ENCODE results near the gene PLXDC2.

Gene PLXDC2

GRCh38 chr10:19941206-19941880, 125.1 kb downstream of the PLXDC2 start:
- no peak for DNase-seq (ENCODE audit: low read depth in 2 of 2)

- no peak for DNase-seq (ENCODE audit: low read depth in 2 of 2)
These were observed 128.9 kb downstream of the PLXDC2 start for GRCh38 chr10:19944911-19945663.

GRCh38 chr10:19946245-19946644, 130.0 kb downstream of the PLXDC2 start:
- no peak for DNase-seq (ENCODE audit: low read depth in 2 of 2)

GRCh38 chr10:19946791-19947190, 130.6 kb downstream of the PLXDC2 start:
- DNase-seq (ENCODE audit: low read depth in 2 of 2), result no peak

- no peak for DNase-seq (ENCODE audit: low read depth in 2 of 2)
These were observed 131.0 kb downstream of the PLXDC2 start for GRCh38 chr10:19947215-19947614.

- DNase-seq (ENCODE audit: low read depth in 2 of 2), result no peak
These were observed 131.4 kb downstream of the PLXDC2 start for GRCh38 chr10:19947656-19948055.

GRCh38 chr10:19952224-19953010, 136.2 kb downstream of the PLXDC2 start:
- DNase-seq (ENCODE audit: low read depth in 2 of 2), result no peak

- DNase-seq (ENCODE audit: low read depth in 2 of 2), result no peak
These were observed 138.4 kb downstream of the PLXDC2 start for GRCh38 chr10:19954601-19955000.

- DNase-seq (ENCODE audit: low read depth in 2 of 2), result no peak
These were observed 140.3 kb downstream of the PLXDC2 start for GRCh38 chr10:19956516-19957032.

- no peak for DNase-seq (ENCODE audit: low read depth in 2 of 2)
These were observed 142.6 kb downstream of the PLXDC2 start for GRCh38 chr10:19958787-19959186.

- DNase-seq (ENCODE audit: low read depth in 2 of 2), result no peak
These were observed 145.1 kb downstream of the PLXDC2 start for GRCh38 chr10:19961076-19962053.

- DNase-seq (ENCODE audit: low read depth in 2 of 2), result no peak
These were observed 148.4 kb downstream of the PLXDC2 start for GRCh38 chr10:19964625-19965024.

GRCh38 chr10:19966751-19967150, 150.5 kb downstream of the PLXDC2 start:
- no peak for DNase-seq (ENCODE audit: low read depth in 2 of 2)

- no peak for DNase-seq (ENCODE audit: low read depth in 2 of 2)
These were observed 151.7 kb downstream of the PLXDC2 start for GRCh38 chr10:19967981-19968380.

- no peak for DNase-seq (ENCODE audit: low read depth in 2 of 2)
These were observed 152.5 kb downstream of the PLXDC2 start for GRCh38 chr10:19968745-19969144.

GRCh38 chr10:19970256-19970655, 154.0 kb downstream of the PLXDC2 start:
- DNase-seq (ENCODE audit: low read depth in 2 of 2), result no peak

GRCh38 chr10:19970717-19971116, 154.5 kb downstream of the PLXDC2 start:
- DNase-seq (ENCODE audit: low read depth in 2 of 2), result no peak

- DNase-seq (ENCODE audit: low read depth in 2 of 2), result no peak
These were observed 155.3 kb downstream of the PLXDC2 start for GRCh38 chr10:19971343-19972052.

- DNase-seq (ENCODE audit: low read depth in 2 of 2), result no peak
These were observed 157.9 kb downstream of the PLXDC2 start for GRCh38 chr10:19974138-19974537.

- no peak for DNase-seq (ENCODE audit: low read depth in 2 of 2)
These were observed 158.3 kb downstream of the PLXDC2 start for GRCh38 chr10:19974554-19974953.

All from stimulated activated CD8-positive, alpha-beta memory T cell treated with anti-CD3 and anti-CD28 coated beads, Interleukin-15, amount 100 ng/mL, for 48 hours (primary cell).